ENCODE measurements around the gene CKB.
"Not testable (repeated sequence)": the region's sequence is repeated elsewhere in the genome, so short reads cannot be mapped to it uniquely, and the experiment has no call there.

Gene CKB

GRCh38 chr14:103512180-103512579, 10.4 kb downstream of the CKB start:
- not testable (repeated sequence) for DNase-seq (ENCODE audit: low read depth in 3 of 3)

- no peak for DNase-seq (ENCODE audit: low read depth in 3 of 3)
Observed at GRCh38 chr14:103510724-103511693, 11.6 kb downstream of the CKB start.

DNA sequence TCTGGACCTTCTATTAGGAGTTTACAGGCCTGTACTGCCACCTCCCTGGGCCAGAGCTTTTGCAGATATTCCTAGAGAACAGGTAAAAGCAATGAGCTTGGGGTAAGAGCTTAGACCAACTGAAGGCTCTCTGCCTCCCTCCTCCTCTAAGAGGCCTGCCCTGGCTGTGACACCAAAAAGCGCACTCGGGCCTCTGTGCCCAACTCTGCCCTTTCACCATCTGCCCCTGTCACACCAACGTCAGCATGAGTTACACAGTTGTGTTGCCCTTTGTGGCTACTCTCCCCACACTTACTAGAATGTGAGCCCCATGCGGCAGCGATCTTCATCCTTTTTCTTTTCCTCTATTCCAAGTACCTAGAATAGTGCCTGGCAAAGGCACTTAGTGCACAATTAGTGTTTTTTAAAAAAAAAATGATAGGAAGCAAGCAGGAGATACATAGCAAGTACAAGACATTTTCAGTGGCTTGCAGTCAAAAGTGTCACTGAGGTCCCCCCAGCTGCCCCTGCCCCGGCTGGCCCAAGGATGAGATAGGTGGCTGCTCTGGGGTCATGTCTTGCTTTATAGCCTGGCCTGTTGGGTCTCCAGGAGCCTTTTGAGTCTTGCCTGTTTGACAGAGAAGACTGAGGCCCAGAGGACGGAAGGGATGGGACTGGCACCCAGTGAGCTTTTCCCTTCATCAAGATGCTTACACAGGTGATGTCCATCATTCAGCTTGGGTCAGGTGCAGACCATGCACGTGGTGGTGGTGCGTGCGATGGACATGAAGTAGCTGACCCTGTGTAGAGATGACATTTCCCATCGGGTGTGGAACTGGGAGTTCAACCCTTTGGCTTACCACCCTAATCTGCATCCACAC, 12.5 kb downstream of the CKB start:
- DNase-seq (ENCODE audit: low read depth in 3 of 3) = no peak

DNA sequence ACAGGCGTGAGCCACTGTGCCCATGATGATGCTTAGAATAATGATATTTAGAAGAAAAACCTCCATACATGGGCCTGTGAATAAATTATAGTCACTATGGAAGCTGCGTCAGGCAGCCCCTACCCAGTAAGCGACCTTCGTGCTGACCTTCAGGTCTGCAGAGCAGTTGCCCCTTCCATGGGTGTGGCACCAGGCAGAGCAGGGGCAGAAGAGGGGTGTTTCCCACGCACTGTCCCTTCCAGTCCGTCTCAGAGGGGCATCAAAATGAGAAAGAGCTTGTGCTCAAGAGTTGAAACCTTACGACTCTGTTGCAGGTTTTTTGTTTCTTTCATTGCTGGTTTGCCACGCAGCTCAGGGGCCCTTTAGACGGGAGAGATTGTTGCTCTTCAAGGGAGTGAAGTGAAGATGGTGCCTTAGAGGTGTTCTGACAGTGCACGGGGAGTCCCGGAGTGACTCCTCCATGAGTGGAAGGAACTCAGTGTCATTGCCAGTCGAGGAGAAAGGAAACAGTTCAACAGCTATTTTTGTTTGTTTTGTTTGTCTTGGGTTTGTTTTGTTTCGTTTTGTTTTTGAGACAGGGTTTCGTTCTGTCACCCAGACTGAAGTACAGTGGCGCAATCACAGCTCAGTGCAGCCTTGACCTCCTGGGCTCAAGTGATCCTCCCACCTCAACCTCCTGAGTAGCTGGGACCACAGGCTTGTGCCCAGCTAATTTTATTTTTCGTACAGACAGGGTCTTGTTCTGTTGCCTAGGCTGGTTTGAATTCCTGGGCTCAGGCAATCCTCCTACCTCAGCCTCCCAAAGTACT, 13.9 kb downstream of the CKB start:
- no peak for DNase-seq (ENCODE audit: low read depth in 3 of 3)

DNA sequence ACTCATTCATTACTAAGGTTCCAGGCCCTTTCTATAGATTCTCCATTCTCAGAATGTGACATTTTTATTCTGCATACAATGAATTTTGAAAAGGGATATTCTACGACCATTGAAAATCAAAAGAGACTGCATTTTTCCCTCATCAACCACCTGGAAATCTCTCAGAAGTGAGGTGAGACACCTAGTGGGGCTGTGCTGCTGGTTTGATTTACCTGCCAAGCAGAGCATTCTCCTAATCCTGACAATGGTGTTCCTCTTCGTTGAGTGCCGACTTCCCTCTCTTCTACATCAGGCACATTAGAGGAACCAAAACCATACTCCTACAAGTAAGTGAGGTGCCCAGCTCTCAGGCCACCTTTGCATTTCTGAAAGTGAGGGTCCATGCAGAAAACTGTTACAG, 14.9 kb downstream of the CKB start:
- DNase-seq (ENCODE audit: low read depth in 3 of 3) = no peak

GRCh38 chr14:103504991-103505565, 17.6 kb downstream of the CKB start:
- DNase-seq (ENCODE audit: low read depth in 3 of 3) = no peak

DNA sequence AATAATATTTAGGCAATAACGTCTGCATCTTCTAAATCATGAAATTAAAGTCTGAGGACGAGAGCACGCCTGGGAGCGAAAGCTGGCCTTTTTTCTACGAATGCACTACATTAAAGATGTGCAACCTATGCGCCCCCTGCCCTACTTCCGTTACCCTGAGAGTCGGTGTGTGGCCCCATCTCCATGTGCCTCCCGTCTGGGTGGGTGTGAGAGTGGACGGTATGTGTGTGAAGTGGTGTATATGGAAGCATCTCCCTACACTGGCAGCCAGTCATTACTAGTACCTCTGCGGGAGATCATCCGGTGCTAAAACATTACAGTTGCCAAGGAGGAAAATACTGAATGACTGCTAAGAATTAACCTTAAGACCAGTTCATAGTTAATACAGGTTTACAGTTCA, 19.3 kb downstream of the CKB start:
- DNase-seq (ENCODE audit: low read depth in 3 of 3) = no peak

DNA sequence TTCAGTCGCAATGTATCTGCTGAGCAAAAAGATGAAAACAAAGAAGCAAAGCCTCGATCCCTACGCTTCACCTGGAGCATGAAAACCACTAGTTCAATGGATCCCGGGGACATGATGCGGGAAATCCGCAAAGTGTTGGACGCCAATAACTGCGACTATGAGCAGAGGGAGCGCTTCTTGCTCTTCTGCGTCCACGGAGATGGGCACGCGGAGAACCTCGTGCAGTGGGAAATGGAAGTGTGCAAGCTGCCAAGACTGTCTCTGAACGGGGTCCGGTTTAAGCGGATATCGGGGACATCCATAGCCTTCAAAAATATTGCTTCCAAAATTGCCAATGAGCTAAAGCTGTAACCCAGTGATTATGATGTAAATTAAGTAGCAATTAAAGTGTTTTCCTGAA, 19.8 kb downstream of the CKB start:
- DNase-seq (ENCODE audit: low read depth in 3 of 3) = no peak

GRCh38 chr14:103501921-103502669, 20.5 kb downstream of the CKB start:
- no peak for DNase-seq (ENCODE audit: low read depth in 3 of 3)

DNA sequence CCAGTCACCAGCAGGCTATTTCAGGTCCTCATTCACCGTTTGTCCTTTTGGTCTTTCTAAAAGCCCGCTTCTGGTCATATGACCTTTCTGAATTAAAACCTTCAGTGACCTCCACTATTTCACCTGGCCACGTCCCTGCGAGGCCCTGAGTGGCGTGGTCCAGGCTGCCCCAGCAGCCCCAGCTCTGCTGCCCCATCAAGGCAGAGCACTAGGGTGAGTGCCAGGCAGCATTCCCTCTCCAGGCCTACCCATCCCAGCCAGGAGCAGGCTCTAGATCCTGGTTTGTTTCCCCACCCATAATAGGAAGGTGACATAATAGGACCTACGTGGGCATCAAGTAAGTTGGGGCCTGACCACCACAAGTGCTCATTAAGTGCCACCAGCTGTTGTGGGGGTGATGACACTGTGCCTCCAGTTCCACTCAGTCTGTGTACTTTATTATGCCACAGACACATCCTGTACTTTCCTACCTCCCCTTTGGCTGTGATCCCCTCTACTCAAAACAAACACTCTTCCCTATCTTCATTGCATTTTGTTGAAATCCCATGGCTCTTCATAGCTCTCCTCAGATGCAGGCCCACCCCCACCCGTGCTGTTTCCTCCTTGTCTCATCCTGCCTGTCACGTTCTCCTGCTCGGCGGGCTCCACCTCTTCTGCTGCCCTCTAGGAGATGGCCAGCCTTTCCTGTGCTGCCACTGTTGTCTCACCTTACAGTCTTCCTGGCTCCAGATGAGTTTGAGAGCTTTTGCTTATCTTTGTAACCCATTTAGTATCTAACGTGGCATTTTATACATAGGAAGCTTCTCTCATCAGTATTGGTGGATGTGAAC, 21.4 kb downstream of the CKB start:
- no peak for DNase-seq (ENCODE audit: low read depth in 3 of 3)

DNA sequence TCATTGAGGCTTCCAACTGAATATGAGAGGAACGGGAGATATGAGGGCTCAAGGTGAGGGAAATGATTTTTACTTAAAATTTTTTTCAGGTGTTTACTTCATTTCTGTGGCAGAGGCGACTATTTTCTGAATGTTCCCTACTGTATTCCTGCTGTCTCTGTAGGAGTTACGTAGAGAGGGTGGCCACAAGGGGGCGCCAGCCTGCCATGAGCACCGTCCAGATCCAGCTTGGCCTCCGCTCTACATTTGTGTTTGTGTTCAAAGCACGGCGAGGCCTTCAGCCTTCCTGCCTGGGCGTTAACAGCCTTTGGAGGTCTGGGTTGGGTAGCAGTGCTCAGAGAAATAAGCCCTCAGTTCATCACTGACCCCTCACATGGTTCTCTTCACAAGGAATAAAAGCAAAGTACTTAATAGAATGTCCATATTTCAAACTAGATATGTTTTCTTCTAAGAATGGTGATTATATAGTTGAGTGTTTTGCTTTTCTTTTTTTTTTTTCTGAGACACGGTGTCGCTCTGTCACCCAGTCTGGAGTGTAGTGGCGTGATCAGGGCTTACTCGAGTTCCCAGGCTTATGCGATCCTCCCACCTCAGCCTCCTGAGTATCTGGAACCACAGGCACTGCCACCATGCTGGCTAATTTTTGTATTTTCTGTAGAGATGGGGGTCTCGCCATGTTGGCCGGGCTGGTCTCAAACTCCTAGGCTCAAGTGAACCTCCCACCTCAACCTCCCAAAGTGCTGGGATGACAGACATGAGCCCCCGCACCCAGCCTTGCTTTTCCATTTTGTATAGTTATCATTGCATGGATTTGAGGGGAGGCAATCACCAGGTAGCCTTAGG, 22.3 kb downstream of the CKB start:
- peak; percentile 55 to 75 (median 66) for DNase-seq (ENCODE audit: low read depth in 3 of 3)

DNA sequence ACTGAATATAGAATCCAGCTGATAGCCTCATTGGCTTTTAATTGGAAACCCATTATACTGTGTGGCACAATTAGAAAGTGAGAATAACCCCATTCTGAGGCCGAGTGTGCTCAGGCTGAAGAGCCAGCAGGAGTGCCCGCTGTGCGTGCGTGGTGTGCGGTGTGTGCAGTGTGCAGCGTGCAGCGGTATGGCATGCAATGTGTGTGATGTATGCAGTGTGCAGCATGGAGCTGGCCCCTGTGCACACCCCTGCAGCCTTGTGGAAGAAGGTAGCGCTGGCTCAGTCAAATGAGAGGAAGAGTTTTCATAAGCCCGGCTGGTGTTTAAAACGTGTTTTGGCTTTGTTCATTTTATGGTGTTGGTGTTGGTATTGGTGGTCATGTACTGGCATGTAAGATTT, 22.9 kb downstream of the CKB start:
- DNase-seq (ENCODE audit: low read depth in 3 of 3) = no peak

- DNase-seq (ENCODE audit: low read depth in 3 of 3) = no peak
Observed at GRCh38 chr14:103496776-103497175, 25.9 kb downstream of the CKB start.

- no peak for DNase-seq (ENCODE audit: low read depth in 3 of 3)
Observed at GRCh38 chr14:103495854-103496253, 26.8 kb downstream of the CKB start.

DNA sequence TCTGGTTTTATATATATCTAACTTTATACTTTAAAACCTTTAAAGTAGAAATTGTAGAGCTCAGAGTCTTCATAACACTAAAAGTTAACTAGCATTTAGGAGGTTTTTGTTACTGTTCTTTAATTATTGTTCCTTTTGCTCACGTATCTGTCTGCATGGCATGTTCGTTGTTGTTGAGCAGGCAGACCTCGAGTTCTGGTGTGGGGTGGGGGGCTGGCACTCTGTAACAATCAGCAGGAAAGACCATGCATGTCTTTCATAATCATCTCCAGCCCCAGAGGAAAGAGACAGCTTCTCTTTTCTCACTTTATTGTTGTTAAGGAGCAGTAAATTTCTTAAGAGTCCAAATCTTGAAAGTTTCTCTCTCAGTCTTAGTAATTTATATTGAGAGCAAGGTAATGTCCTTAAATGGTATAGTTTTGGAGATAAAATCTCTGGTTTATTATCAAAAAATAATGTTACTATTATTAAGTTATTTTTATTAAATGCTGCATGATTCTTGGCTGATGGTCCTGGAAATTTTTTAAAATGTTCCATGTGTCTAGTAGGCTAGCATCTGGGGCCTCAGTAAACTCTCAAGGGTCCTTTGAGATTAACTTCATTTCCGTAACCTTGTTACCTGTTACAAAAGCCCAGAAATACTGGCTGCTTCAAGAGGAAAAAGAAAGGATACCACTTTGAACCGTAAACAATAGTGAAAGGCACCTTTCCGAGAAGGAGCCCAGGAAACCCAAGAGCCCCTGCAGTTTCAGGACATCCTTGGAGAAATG, 30.3 kb downstream of the CKB start:
- DNase-seq (ENCODE audit: low read depth in 3 of 3) = no peak

DNA sequence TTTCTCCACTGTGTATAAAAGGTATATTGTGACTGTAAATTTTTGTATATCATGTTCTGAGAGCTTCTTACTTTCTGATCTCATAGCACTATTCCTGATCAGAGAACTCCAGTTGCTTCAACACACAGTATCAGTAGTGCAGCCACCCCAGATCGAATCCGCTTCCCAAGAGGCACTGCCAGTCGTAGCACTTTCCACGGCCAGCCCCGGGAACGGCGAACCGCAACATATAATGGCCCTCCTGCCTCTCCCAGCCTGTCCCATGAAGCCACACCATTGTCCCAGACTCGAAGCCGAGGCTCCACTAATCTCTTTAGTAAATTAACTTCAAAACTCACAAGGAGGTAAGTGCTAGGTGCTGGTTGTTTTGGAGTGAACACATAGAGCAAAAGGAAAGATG, 30.9 kb downstream of the CKB start:
- DNase-seq (ENCODE audit: low read depth in 3 of 3) = no peak

DNA sequence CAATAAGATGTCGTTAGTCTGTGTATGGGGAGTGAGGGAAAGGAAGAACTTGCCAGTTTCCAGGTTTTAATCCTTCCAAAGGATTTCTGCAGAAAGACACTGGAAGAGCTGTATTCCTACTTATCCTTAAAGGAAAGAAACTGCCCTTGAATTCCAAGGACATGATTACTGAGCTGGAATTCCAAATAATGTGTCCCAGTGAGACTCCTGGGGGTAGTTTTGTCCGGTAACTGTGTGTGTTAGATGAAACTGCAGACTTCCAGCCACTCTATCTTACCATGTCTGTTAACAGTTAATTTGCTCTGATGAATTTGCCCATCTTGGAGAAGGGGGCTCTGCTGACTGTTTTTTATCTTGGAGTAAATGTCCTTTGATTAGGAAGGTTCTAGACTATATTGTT, 33.0 kb downstream of the CKB start:
- DNase-seq (ENCODE audit: low read depth in 3 of 3) = no peak

DNA sequence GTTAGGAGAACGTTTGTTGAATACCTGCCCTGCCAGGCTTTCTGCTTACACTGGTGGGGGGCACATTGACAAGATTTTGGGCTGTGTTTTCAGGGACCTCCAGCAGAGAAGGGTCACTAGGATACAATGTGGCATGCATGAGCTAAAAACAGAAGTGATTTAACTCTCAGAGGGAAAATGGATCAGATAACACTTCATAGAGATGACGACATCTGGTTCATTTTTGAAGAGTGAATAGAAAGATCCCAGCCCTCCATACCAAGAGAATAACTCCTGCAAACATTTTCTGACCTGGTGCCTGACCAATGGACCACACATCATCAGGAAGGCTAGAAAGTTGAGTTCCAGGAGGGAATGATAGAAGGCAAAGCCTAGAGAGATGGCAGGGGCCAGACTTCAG, 33.7 kb downstream of the CKB start:
- no peak for DNase-seq (ENCODE audit: low read depth in 3 of 3)

Measured in stimulated activated CD4-positive, alpha-beta T cell treated with anti-CD3 and anti-CD28 coated beads, TNF-alpha, amount 100 ng/mL, for 48 hours (primary cell).